Loucy (cell line): Measurements from ENCODE around the gene ADAMTS16.

ENCODE experiments used
- CTCF ChIP-seq: fragments of 200-600 bp; sonication (generic); conservative IDR thresholded peaks from 2 replicates; pipeline ENCODE4 v1.5.1; 2014; ENCODE audit warnings: mild to moderate bottlenecking, antibody characterized with exemption, low read length
- EZH2phosphoT487 ChIP-seq: fragments of 200-600 bp; IDR thresholded peaks from 2 replicates; pipeline ENCODE4 v1.6.1; 2018; ENCODE audit warnings: antibody characterized with exemption, mild to moderate bottlenecking, moderate library complexity, borderline replicate concordance

DNA sequence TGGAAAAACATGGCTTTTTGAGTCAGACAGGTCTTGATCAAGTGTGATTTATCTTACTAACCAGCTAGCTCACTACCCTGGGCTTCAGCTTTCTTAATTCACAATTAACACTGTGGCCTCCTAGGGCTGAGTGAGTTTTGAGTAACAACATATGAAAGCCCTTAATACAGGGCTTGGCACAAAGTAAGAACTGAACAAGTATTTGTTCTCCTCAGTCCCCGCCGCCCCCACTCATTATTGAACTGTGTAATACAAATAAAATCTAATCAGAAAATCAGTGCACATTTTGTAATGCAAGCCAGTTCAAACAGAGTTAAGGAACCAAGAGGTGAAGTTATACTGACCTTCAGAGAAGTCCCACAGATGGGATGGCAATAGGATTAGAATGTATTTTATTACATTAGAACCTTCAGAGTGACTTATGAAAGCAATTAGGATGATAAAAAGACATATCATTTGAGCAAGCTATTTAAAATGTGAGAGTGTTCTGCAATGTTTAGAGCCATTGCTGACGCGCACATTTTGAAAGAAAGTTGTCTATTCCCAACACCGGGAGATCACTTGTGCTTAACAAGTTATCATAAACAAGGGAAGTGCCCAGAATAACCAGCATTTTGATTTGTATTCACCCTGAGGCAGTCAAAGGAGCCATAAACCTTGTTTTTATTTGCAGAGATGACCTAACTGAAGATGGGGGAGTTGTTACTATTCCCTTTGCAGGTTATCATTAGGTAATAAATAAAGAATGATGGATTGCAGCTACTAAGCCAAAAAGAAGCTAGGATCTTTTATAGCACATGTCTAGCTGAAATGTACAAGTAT is 19.4 kb downstream of the ADAMTS16 start:
- TF ChIP-seq CTCF (no peak), EZH2phosphoT487 (no peak)
